Activated naive CD8-positive, alpha-beta T cell treated with anti-CD3 and anti-CD28 coated beads, Interleukin-2, amount 50 U/mL, for 24 hours (primary cell): ENCODE results near the gene PPP1R15B.

Experiments used
- ATAC-seq: fragments of 150-1000 bp; cut with Tn5 transposase; one replicate; pipeline ENCODE4 v1.10.0; 2021
- DNase-seq: peaks from one replicate; pipeline ENCODE4 v3.0.0; 2021
- H3K27ac Mint-ChIP-seq: one replicate; pipeline ENCODE4 v1.8.0; 2021; ENCODE audit warnings: mild to moderate bottlenecking, mixed read lengths
- H3K27me3 Mint-ChIP-seq: one replicate; pipeline ENCODE4 v1.8.0; 2021; ENCODE audit warnings: mixed read lengths
- H3K36me3 Mint-ChIP-seq: one replicate; pipeline ENCODE4 v1.8.0; 2021; ENCODE audit warnings: low read depth, mixed read lengths
- H3K4me1 Mint-ChIP-seq: one replicate; pipeline ENCODE4 v1.8.0; 2021; ENCODE audit warnings: mixed read lengths
- H3K4me3 Mint-ChIP-seq: one replicate; pipeline ENCODE4 v1.8.0; 2021; ENCODE audit warnings: mild to moderate bottlenecking, moderate library complexity, mixed read lengths
- H3K9me3 Mint-ChIP-seq: one replicate; pipeline ENCODE4 v1.8.0; 2021; ENCODE audit warnings: mixed read lengths

Gene PPP1R15B

GRCh38 chr1:204411451-204412204, at the start of gene PPP1R15B:
Gene PPP1R15B (minus strand): TSS chr1:204411817. CDS start chr1:204411411, 406 bp downstream.
- peak; percentile 97 for DNase-seq
- Mint-ChIP-seq H3K36me3 (peaks cover 46% of the 10 kb centered on the region), H3K27me3 (no peaks in the 10 kb centered on the region), H3K4me3 (peak within 1 kb of the TSS; percentile 92), H3K4me1 (peaks cover 20% of the 10 kb centered on the region), H3K9me3 (no peaks in the 10 kb centered on the region), H3K27ac (peak within 1 kb of the TSS; percentile 98)
- peak; percentile 95 for ATAC-seq

- Mint-ChIP-seq H3K27ac (no peak overlapping the region), H3K4me1 (peaks cover 56% of the 10 kb centered on the region), H3K9me3 (no peaks in the 10 kb centered on the region), H3K4me3 (no peak overlapping the region), H3K36me3 (peaks cover 21% of the 10 kb centered on the region), H3K27me3 (no peaks in the 10 kb centered on the region)
- DNase-seq (no peak), ATAC-seq (no peak)
Measured at GRCh38 chr1:204460346-204460745, 48.7 kb upstream of the PPP1R15B start.

- H3K4me1 Mint-ChIP-seq: peaks cover 49% of the 10 kb centered on the region
Measured at GRCh38 chr1:204459706-204460105, 48.1 kb upstream of the PPP1R15B start.

GRCh38 chr1:204457666-204458065, 46.0 kb upstream of the PPP1R15B start:
- Mint-ChIP-seq H3K4me3 (no peak overlapping the region), H3K27ac (no peak overlapping the region), H3K27me3 (no peaks in the 10 kb centered on the region), H3K36me3 (peaks cover 28% of the 10 kb centered on the region), H3K9me3 (no peaks in the 10 kb centered on the region), H3K4me1 (peaks cover 41% of the 10 kb centered on the region)
- ATAC-seq: no peak
- no peak for DNase-seq

More at GRCh38 chr1:204459706-204460105, 48.1 kb upstream of the PPP1R15B start:
- H3K4me3 Mint-ChIP-seq: no peak overlapping the region
- no peaks in the 10 kb centered on the region for H3K9me3 Mint-ChIP-seq
- peaks cover 21% of the 10 kb centered on the region for H3K36me3 Mint-ChIP-seq
- no peak for DNase-seq
- H3K27ac Mint-ChIP-seq: no peak overlapping the region
- no peaks in the 10 kb centered on the region for H3K27me3 Mint-ChIP-seq
- ATAC-seq: no peak

GRCh38 chr1:204456826-204457442, 45.3 kb upstream of the PPP1R15B start:
- Mint-ChIP-seq H3K4me1 (peaks cover 36% of the 10 kb centered on the region), H3K4me3 (no peak overlapping the region), H3K27ac (no peak overlapping the region), H3K9me3 (no peaks in the 10 kb centered on the region), H3K36me3 (peaks cover 29% of the 10 kb centered on the region), H3K27me3 (no peaks in the 10 kb centered on the region)
- DNase-seq (no peak), ATAC-seq (no peak)

- H3K4me3 Mint-ChIP-seq: no peak overlapping the region
- H3K27ac Mint-ChIP-seq: no peak overlapping the region
- ATAC-seq (no peak), DNase-seq (no peak)
- peaks cover 27% of the 10 kb centered on the region for H3K36me3 Mint-ChIP-seq
- H3K9me3 Mint-ChIP-seq: no peaks in the 10 kb centered on the region
- no peaks in the 10 kb centered on the region for H3K27me3 Mint-ChIP-seq
- H3K4me1 Mint-ChIP-seq: peaks cover 32% of the 10 kb centered on the region
Measured at GRCh38 chr1:204455831-204456145, 44.2 kb upstream of the PPP1R15B start.

GRCh38 chr1:204455063-204455830, 43.6 kb upstream of the PPP1R15B start:
- Mint-ChIP-seq H3K27me3 (no peaks in the 10 kb centered on the region), H3K27ac (no peak overlapping the region), H3K4me1 (peaks cover 30% of the 10 kb centered on the region), H3K9me3 (no peaks in the 10 kb centered on the region), H3K4me3 (no peak overlapping the region), H3K36me3 (peaks cover 22% of the 10 kb centered on the region)
- no peak for DNase-seq
- ATAC-seq: no peak

GRCh38 chr1:204454476-204454875, 42.9 kb upstream of the PPP1R15B start:
- H3K27me3 Mint-ChIP-seq: no peaks in the 10 kb centered on the region
- no peak overlapping the region for H3K27ac Mint-ChIP-seq
- peaks cover 28% of the 10 kb centered on the region for H3K4me1 Mint-ChIP-seq

GRCh38 chr1:204453141-204453772, 41.6 kb upstream of the PPP1R15B start:
- H3K27me3 Mint-ChIP-seq: no peaks in the 10 kb centered on the region
- H3K4me1 Mint-ChIP-seq: peaks cover 40% of the 10 kb centered on the region
- H3K27ac Mint-ChIP-seq: peak overlapping the region; percentile 79
- peak; percentile 92 for ATAC-seq
- DNase-seq: peak; percentile 68
- H3K36me3 Mint-ChIP-seq: peaks cover 17% of the 10 kb centered on the region
- no peaks in the 10 kb centered on the region for H3K9me3 Mint-ChIP-seq
- H3K4me3 Mint-ChIP-seq: peak overlapping the region; percentile 41

More at GRCh38 chr1:204454476-204454875, 42.9 kb upstream of the PPP1R15B start:
- ATAC-seq (no peak), DNase-seq (no peak)
- no peaks in the 10 kb centered on the region for H3K9me3 Mint-ChIP-seq
- H3K36me3 Mint-ChIP-seq: peaks cover 14% of the 10 kb centered on the region
- no peak overlapping the region for H3K4me3 Mint-ChIP-seq

GRCh38 chr1:204451352-204452124, 39.9 kb upstream of the PPP1R15B start:
- H3K4me3 Mint-ChIP-seq: no peak overlapping the region
- no peaks in the 10 kb centered on the region for H3K9me3 Mint-ChIP-seq
- no peaks in the 10 kb centered on the region for H3K27me3 Mint-ChIP-seq
- H3K4me1 Mint-ChIP-seq: peaks cover 48% of the 10 kb centered on the region
- DNase-seq (no peak), ATAC-seq (no peak)
- H3K36me3 Mint-ChIP-seq: peaks cover 20% of the 10 kb centered on the region
- H3K27ac Mint-ChIP-seq: peak overlapping the region; percentile 35

- Mint-ChIP-seq H3K27ac (no peak overlapping the region), H3K27me3 (no peaks in the 10 kb centered on the region), H3K4me1 (peaks cover 52% of the 10 kb centered on the region), H3K4me3 (no peak overlapping the region), H3K9me3 (no peaks in the 10 kb centered on the region), H3K36me3 (peaks cover 22% of the 10 kb centered on the region)
- DNase-seq: no peak
- no peak for ATAC-seq
Measured at GRCh38 chr1:204450461-204451257, 39.0 kb upstream of the PPP1R15B start.

- Mint-ChIP-seq H3K4me3 (no peak overlapping the region), H3K4me1 (peaks cover 52% of the 10 kb centered on the region), H3K9me3 (no peaks in the 10 kb centered on the region), H3K27ac (peak overlapping the region; percentile 35), H3K36me3 (peaks cover 29% of the 10 kb centered on the region), H3K27me3 (no peaks in the 10 kb centered on the region)
- ATAC-seq (no peak), DNase-seq (no peak)
Measured at GRCh38 chr1:204449678-204450280, 38.2 kb upstream of the PPP1R15B start.
